ENCODE measurements around the gene NR2F6.

NR2F6 gene

GRCh38 chr19:17210296-17210695, 35.4 kb downstream of the NR2F6 start:
- Histone ChIP-seq H3K4me3 (ENCODE audit: low read depth in 1 of 2, low read length in 1 of 2) (no peak overlapping the region), H3K9me3 (no peaks in the 10 kb centered on the region), H3K36me3 (peaks cover 83% of the 10 kb centered on the region), H3K27ac (no peak overlapping the region), H3K27me3 (no peaks in the 10 kb centered on the region), H3K4me1 (ENCODE audit: control insufficient read depth in 1 of 2, insufficient read depth in 1 of 2, low read depth in 1 of 2, low read length in 1 of 2) (peaks cover 5 to 7% of the 10 kb centered on the region in 2 experiments)
- TF ChIP-seq CTCF (IDR thresholded peaks at IDR 0.05), result no peak

GRCh38 chr19:17209126-17210036, 36.3 kb downstream of the NR2F6 start:
- Histone ChIP-seq H3K27ac (peak overlapping the region; percentile 20), H3K4me1 (ENCODE audit: control insufficient read depth in 1 of 2, insufficient read depth in 1 of 2, low read depth in 1 of 2, low read length in 1 of 2) (peaks cover under 1% of the 10 kb centered on the region in 2 experiments), H3K9me3 (no peaks in the 10 kb centered on the region), H3K27me3 (no peaks in the 10 kb centered on the region), H3K36me3 (peaks cover 92% of the 10 kb centered on the region), H3K4me3 (ENCODE audit: low read depth in 1 of 2, low read length in 1 of 2) (no peak overlapping the region)
- TF ChIP-seq CTCF (IDR thresholded peaks at IDR 0.05), result no peak

- no peak for TF ChIP-seq CTCF (IDR thresholded peaks at IDR 0.05)
- H3K4me1 ChIP-seq (ENCODE audit: control insufficient read depth in 1 of 2, insufficient read depth in 1 of 2, low read depth in 1 of 2, low read length in 1 of 2), result no peaks in the 10 kb centered on the region
- H3K27me3 ChIP-seq, result no peaks in the 10 kb centered on the region
- peaks cover 6% of the 10 kb centered on the region for H3K9me3 ChIP-seq
- H3K4me3 ChIP-seq (ENCODE audit: low read depth in 1 of 2, low read length in 1 of 2), result no peak overlapping the region
- peaks cover 97% of the 10 kb centered on the region for H3K36me3 ChIP-seq
- no peak overlapping the region for H3K27ac ChIP-seq
Measured at GRCh38 chr19:17206736-17207581, 38.8 kb downstream of the NR2F6 start.

- H3K27me3 ChIP-seq, result no peaks in the 10 kb centered on the region
- peaks cover 6% of the 10 kb centered on the region for H3K9me3 ChIP-seq
- no peak overlapping the region for H3K27ac ChIP-seq
- TF ChIP-seq CTCF (IDR thresholded peaks at IDR 0.05), result peak; percentile 29
- H3K4me3 ChIP-seq (ENCODE audit: low read depth in 1 of 2, low read length in 1 of 2), result no peak overlapping the region
- peaks cover 97% of the 10 kb centered on the region for H3K36me3 ChIP-seq
- H3K4me1 ChIP-seq (ENCODE audit: control insufficient read depth in 1 of 2, insufficient read depth in 1 of 2, low read depth in 1 of 2, low read length in 1 of 2), result no peaks in the 10 kb centered on the region
Measured at GRCh38 chr19:17205237-17206140, 40.2 kb downstream of the NR2F6 start.

- peaks cover 100% of the 10 kb centered on the region for H3K36me3 ChIP-seq
Measured at GRCh38 chr19:17202713-17203112, 43.0 kb downstream of the NR2F6 start.

More at GRCh38 chr19:17202713-17203112, 43.0 kb downstream of the NR2F6 start:
- Histone ChIP-seq H3K4me1 (ENCODE audit: control insufficient read depth in 1 of 2, insufficient read depth in 1 of 2, low read depth in 1 of 2, low read length in 1 of 2) (no peaks in the 10 kb centered on the region), H3K27ac (no peak overlapping the region), H3K4me3 (ENCODE audit: low read depth in 1 of 2, low read length in 1 of 2) (no peak overlapping the region), H3K27me3 (no peaks in the 10 kb centered on the region), H3K9me3 (peaks cover 6% of the 10 kb centered on the region)
- TF ChIP-seq CTCF (IDR thresholded peaks at IDR 0.05), result no peak
